Urothelium cell line (cell line): ENCODE data around the gene B3GAT3.
"Not testable (repeated sequence)": the region's sequence is repeated elsewhere in the genome, so short reads cannot be mapped to it uniquely, and the experiment has no call there.

Experiments used
- DNase-seq: peaks from one replicate; pipeline ENCODE4 v3.0.0; 2011; ENCODE audit warnings: low spot score, mixed read lengths
- FAIRE-seq: peaks from 2 replicates; lab custom pipeline; 2011; peaks lifted over from hg19 to GRCh38; lab: Jason Lieb, UNC

The B3GAT3 gene

DNA sequence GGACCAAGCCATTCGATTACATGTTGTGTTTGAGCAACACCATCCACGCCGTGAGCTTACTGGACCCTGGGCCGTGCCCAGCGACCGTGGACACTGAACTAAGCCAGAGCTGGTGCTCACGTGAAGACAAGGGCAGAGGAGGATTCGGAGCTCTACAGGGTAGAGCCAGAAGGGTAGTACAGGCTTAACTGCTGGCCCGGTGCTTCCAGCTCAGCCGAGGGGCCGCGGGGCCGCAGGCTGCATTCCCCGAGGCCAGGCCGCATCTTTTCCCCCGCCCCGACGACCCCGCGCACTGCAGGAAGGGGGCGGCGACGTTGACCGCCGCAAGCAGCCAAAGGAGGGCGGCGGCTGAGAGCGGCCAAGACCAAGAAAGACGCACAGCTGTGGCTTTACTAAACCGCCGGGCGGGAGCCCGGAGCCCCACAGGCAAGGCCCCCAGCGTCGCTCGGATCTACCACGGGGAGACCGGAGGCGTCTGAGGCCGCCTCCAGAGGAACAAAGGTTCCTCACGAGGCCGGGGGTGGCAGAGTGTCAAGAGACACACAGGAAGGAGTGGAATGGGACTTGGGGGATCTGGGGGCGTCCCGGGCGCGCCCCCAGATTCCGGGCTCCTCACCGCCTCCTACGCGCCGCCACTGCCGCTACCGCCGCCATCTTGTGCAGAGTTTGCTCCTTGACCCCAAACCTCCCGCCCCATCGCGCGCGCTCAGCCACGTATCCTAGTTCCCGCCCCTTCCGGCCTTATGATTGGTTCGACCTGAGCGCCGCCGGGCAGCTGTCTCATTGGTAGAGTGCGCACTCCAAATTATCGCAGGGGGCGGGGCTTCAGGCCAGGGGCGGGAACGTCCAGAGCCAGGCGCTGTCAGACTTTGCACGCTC is 24.4 kb upstream of the B3GAT3 start, which contains the start of gene GANAB:
Gene GANAB (minus strand): TSS at position 668 of the 879 bp plus-strand sequence. CDS start 14 bp downstream, at position 654.
- DNase-seq (peak; percentile 100), FAIRE-seq (no peak)

DNA sequence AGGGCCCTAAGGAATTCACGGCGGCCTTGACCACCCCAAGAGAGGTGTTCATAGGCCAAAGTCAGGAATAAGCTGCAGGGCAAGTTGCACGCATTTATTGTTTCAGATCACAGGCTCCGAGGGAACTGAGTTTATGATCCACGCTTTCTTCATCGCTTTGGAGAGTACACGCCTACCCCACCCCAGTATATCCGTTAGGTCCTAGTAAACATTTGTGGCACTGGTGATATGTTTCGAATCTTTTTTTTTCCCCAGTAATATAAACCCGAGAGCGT is 23.8 kb upstream of the B3GAT3 start:
- DNase-seq = no peak
- FAIRE-seq = no peak

DNA sequence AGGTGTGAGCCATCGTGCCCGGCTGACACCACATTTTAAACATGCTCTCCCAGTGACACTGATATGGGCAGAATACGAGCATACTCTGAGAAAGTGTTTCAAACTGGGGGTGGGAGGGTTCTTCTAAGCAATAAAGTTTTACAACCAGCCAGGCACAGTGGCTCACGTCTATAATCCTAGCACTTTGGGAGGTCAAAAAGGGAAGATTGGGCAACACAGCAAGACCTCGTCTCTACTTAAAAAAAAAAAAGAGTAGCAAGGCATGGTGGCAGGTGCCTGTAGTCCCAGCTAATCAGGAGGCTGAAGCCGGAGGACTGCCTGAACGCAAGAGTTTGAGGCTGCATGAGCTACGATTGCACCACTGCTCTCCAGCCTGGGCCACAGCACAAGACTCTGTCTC is 22.4 kb upstream of the B3GAT3 start:
- no peak for DNase-seq
- FAIRE-seq = no peak

DNA sequence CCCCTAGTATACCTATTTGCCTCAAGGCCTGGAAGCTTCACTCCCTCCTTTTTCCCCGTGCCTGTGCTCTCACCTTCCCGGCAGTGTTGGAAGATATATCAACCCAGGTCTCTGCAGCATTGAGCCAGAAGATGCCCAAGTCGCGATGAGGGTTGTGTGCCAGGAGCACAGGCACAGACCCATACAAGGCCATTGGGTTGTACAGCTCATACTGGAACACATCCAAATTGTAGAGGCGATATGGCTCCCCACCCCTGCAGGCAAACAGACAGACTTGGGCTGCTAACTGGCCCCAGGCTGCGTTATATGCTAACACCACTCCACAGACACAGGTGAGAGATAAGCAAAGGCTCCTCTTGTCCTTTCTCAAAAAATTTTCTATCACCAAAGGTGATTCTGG is 10.7 kb upstream of the B3GAT3 start:
- no peak for DNase-seq
- FAIRE-seq = no peak

DNA sequence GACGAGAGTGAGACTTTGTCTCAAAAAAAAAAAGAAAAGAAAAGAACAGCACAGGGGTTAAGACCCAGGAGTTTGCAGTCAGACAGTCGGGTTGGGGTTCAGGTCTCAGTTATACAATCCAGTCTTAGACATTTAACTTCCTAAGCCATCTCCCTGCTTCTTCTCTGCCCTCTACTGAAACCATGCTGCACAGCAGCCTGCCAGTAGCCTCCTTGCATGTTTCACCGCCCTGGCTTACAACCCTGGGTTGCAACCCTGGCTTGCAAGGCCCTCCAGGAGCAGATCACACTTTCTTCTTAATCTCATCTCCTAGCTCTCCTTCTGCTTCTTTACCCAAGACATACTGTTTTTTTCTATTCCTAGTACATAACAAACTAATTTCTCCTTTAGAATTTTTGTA is 5.9 kb upstream of the B3GAT3 start:
- DNase-seq = no peak
- FAIRE-seq = no peak

DNA sequence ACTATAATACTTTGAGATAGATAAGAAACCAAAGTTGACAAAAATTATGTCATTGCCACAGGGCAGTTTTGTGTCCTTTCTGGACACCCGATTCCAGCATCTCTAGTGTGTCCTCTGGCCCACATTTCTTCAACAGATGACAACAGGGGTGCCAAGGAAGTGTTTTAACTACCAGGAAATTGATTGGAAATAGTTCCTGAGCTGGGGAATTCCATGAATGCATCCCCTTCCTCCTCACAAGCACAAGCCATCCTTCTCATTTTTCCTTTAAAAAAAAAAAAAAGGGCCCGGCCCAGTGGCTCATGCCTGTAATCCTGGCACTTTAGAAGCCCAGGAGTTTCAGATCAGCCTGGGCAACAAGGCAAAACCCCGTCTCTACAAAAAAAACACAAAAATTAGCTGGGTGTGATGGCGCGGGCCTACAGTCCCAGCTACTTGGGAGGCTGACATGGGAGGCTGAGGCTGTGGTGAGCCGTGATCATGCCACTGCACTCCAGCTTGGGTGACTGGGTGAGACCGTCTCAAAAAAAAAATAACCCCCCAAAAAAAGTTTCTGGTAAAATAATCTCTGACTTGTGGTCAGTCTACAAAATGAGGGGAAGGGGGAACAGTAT is 797 bp upstream of the B3GAT3 start:
- DNase-seq (no peak), FAIRE-seq (no peak)

DNA sequence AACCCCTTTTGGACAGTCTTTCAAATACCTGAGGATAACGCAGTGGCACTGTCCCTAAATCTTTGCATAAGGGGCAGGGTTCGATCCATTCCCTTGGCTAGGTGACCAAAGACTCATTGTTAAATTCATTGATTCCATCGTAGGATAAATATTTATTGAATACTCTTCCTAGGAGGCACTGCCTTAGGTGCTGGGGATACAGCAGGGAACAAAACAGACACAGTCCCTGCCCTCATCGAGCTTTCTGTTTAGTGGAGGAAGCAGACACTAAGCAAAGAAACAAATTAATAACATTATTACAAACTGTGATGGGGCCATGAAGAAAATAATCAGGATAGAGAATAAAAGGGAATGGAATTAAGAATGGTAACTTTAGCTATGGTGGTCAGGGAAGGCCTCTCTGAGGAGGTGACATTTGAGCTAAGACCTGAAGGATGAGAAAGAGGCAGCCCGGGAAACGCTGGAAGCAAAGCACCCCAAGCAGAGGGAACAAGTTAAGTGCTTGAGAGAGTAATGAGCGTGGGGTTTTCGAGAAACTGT is 689 bp downstream of the B3GAT3 start:
- no peak for DNase-seq
- no peak for FAIRE-seq

DNA sequence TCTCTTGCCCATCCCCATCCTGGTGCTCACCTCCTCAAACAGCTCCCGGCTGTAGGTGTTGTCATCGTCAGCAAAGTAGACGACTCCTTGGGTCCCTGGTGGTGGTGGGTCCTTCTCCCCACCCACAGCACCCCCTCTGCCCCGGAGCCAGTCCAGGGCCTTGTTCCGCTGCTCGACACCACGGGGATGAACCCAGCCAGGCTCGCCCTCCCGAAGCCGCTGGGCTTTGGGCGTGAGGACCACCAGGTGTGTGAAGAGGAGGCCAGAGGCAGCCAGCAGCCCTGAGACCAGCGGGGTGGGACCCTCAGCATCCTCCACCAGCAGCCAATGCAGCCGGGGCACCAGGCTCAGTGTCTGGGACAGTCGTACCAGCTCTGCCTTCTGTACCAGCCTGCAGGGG is 4.8 kb downstream of the B3GAT3 start:
- not testable (repeated sequence) for FAIRE-seq, DNase-seq

DNA sequence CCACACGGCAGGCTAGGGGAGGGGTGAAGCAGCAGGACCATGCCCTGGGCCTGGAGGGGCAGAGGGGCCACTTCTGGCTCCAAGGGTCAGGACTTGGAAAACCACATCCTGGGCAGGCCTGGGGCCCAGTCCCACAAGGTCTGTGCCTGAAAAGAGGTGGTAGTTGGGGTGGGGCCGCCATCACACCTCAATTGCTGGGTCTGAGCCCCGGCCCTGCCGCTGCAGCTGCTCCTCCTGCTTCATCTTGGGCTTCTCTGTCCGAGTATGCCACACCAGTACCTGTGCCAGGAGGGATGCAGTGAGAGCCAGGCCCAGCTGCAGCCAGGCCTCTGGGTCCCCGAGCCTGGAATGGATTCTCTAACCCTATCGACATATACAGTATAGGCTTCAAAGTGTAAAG is 6.3 kb downstream of the B3GAT3 start:
- FAIRE-seq (no peak), DNase-seq (no peak)

DNA sequence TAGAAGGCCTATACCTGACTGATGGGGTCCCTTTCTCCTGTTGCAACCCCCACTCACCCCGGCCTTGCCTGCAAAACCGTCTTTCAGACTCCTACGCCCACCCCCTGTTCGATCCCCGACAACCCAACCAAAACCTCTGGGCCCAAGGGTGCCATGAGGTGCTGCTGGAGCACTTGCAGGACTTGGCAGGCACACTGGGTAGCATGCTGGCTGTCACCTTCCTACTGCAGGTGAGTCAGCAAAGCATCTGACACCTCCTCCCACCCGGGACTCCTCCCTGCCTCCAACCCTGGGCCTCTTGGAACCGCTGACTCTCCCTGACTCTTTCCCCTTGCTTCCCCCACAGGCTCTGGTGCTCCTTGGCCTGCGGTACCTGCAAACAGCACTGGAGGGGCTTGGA is 7.5 kb downstream of the B3GAT3 start:
- no peak for FAIRE-seq

DNA sequence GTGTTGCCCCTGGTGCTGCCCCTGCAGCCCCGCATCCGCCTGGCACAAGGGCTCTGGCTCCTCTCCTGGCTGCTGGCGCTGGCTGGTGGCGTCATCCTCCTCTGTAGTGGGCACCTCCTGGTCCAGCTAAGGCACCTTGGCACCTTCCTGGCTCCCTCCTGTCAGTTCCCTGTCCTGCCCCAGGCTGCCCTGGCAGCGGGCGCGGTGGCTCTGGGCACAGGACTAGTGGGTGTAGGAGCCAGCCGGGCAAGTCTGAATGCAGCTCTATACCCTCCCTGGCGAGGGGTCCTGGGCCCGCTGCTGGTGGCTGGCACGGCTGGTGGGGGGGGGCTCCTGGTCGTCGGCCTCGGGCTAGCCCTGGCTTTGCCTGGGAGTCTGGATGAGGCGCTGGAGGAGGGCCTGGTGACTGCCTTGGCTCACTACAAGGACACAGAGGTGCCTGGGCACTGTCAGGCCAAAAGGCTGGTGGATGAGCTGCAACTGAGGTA is 8.5 kb downstream of the B3GAT3 start:
- FAIRE-seq (no peak), DNase-seq (no peak)

More for the DNA sequence above, 7.5 kb downstream of the B3GAT3 start:
- peak; percentile 33 for DNase-seq

DNA sequence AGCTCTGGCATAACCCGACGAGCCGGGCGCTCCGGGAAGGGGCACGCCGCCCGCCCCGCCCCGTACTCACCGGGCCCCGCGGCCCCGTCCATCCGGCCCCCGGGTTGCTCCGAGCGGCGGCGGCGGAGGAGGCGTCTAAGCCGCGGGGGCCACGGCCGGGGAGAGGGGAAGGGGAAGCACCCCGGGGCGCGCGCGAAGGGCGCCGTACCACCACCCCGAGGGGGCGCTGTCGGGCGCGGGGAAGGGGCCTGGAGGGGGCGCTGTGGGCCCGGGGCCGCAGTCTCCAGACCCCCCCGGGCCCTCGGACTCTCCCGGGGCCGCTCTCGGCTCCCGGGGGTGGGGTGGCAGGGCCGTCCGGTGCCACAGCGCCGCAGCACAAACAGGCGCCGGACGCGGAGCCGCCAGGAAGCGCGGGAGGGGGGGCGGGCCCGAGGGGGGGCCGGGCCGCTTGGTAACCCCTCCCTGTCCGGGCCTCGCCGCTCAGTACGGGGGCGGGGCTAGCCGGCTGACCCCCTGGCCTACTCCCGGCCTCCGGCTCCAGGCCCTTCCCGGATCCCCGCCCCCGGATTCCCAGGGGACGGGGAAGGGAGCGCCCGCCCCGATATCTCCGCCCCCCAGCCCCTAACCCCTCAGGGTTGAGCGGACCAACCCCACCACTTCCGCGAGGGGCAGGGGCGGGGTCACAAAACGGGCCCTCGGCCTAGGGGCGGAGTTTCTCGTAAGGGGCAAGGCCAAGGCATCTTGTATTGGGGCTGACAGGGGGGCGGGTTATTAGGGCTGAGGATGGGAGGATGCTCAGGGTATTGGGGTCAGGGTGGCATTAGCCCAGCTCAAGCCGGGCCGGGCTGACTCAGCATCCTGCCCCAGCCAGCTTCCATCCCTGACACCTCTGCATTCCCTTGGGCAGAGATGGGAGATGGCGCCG is 9.2 kb downstream of the B3GAT3 start, which contains the start of the genes EML3 and ROM1:
Gene EML3 (minus strand): TSS at position 410 of the 925 bp plus-strand sequence. CDS start 318 bp downstream, at position 92.
Gene ROM1 (plus strand): TSS at position 892 of the 925 bp plus-strand sequence. CDS start 25 bp downstream, at position 917.
- DNase-seq (peak; percentile 90), FAIRE-seq (no peak)

DNA sequence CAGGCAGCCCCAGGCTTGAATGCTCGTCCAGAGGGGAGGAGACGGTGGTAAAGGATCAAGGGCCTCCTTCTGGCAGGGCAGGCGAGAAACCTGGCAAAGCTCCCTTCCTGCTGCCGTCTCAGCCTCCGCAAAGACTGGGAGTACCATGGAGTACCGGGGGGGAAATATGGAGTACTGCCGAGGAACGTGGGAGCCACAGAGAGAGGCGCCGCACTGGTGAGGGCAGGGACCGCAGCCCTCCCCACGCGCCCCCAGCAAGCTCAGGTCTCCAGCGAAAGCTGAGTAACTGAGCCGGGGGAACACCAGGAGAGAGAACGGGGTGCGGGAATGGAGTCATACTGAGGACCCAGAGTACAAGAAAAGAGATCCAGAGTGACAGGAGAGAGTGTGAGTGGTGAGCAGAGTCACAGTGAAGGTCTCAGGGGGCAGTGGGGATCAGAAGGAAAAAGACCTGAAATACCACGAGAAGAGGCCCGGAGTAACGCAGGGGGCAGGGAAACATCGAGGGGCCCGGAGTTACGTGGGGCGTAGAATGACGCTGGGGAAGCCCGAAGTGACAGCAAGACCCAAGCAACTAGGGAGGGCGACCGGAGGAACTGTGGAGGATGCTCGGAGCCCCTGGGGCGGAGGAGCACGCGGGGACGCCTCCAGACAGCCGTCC is 10.0 kb downstream of the B3GAT3 start:
- FAIRE-seq (no peak), DNase-seq (peak; percentile 47)

DNA sequence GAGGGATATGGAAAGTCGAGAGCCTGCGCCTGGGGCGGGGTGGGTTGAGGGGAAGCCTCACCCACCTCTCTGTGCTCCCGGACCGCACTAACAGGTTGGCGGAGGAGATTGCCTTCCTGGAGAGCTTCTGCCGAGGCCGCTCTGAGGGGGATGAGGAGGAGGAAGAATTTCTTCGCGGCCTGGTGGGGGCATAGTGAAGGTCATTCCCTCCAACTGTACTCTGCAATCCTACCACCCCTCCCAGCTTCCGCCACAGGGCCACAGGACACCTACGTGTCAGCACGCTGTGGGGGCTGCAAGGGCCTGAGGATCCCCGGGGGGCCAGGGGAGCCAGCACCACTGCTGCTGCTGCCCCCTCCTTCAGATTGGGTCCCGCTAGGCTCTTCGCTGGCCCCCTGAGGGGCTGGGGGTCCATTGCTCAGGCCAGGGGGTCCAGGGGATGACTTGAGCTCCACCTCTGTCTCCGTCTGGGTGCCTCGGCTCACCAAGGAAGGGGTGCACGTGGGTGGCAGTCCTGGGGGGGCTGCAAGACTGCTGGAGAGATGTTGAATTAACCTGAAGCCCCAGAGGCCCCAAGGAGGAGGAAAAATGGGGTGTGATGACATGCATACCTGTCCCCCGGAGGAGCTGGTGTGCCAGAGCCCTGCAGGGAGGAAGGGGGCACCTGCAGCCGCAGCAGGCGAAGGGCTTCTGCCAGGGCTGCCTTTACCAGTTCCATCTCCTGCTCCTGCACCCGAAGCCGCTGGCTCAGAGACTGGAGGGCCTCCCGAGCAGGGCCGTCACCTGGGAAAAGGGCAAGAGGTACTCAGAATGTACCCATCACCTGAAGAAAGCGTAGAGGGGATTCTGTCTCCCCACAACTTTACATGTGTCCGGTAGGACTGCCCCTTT is 10.7 kb downstream of the B3GAT3 start:
- no peak for FAIRE-seq
- DNase-seq = no peak

DNA sequence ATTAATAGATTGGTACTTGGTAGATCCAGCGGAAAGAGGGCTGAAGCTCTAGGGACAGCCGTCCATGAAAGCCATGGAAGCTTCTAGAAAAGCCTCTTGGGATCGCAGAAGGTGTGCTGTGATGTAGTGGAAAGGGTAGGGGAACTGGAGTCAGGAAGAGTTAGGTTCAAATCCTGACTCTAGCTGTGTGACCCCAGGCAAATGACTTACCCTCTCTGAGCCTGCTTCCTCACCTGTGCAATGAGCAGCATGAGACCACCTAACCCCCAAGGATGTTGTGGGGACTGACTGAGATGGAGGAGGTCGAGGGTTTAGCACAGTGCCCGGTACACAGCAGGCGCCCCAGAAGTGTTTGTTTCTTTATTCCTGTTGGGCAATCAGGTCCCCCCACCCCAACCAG is 11.4 kb downstream of the B3GAT3 start:
- no peak for DNase-seq
- no peak for FAIRE-seq

DNA sequence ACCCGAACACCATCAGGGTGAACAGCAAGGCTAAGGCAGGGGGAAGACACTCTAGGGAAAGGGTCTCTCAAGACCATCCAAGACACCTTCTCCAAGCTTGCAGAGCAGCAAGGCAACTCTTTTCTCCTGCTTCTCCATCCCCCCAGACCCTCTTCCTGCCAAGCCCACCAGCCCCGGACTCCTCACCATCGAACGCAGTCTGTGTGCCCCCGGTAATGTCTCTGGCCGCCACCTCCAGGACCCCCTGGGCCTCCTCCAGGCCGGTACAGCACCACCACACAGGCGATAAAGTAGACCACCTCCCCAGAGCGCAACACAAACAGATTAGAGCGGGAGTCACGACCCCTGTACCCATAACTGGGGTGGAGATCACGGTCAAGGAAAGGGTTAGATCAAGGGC is 13.0 kb downstream of the B3GAT3 start:
- DNase-seq = no peak
- no peak for FAIRE-seq

DNA sequence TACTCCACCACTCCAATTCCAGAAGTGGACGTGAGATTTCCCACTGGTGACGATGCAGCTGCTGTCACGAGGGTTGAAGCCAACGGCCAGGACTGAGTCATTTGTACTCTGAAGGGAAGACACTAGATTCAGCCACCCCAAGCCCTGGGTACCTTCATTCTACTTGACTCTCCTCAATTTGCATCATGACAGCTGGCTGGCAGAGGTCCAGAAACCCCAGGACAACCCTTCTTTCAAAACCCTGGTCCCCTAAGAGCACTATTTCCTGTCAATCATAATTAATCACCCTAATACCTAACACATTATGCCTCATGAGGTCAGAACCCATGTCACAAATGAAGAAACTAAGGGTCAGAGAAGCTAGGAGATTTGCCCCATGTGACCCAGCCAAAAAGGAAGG is 14.1 kb downstream of the B3GAT3 start:
- DNase-seq (no peak), FAIRE-seq (no peak)

DNA sequence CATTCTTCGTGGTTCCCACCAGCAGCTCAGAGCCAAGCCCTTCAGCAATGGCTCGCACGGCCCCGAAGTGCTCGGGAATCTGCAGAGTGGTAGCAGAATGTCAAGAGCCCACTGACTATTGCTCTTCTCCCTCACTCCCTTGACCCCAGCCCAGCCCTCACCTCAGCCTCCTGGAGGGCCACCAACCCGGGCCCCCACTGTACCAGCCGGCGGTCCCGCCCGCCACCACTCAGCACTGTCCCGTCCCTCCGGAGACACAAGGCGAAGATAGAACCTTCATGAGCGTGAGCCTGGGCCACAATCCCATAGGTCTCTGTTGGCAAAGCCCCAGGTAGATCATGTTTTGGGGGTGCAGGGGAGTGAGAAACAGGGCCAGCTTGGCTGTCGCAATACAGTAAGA is 15.9 kb downstream of the B3GAT3 start:
- FAIRE-seq = no peak

DNA sequence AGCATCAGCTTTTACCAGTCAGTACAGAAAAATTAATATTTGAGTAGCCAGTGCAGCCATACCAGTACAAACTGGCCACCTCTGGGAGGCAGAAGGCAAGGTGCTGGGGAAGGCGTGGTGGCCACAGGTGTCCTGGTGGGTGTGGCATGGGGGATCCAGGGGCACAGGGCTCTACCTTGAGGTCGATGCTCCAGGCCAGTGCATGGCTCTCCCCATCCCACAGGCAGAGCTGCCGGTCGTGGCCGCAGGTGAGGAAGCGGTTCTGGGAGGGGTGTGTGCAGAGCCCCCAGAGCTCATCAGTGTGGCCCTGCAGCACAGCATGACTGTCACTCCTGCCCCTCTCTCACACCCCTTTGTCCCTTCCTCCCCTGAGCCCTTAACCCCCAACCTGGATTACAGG is 16.3 kb downstream of the B3GAT3 start:
- FAIRE-seq = no peak
- no peak for DNase-seq

More for the DNA sequence above, 15.9 kb downstream of the B3GAT3 start:
- DNase-seq = no peak
